Activated T-helper 1 cell treated with anti-CD3 and anti-CD28 coated beads, Interleukin-12 subunit alpha, Interleukin-12 subunit beta, Interleukin-2, Interleukin-4 antibody, amounts not matched to agents 30 ng/mL and 10 ng/mL and 1 ng/mL, durations not matched to agents 14 hours and 24 hours and 36 hours (primary cell): Measurements from ENCODE around the gene LGI2. TPM values are rescaled to one million over a fixed set of nuclear protein-coding genes. Genes with fewer than 3 reads are reported as not detected.
"Not testable (repeated sequence)": the region's sequence is repeated elsewhere in the genome, so short reads cannot be mapped to it uniquely, and the experiment has no call there.

Experiments used
- DNase-seq: peaks from one replicate; pipeline ENCODE4 v3.0.0; 2021; ENCODE audit warnings: low spot score
- H3K27ac Mint-ChIP-seq: one replicate; pipeline ENCODE4 v1.8.0; 2021; ENCODE audit warnings: mild to moderate bottlenecking, mixed read lengths
- H3K27me3 Mint-ChIP-seq: one replicate; pipeline ENCODE4 v1.8.0; 2022; ENCODE audit warnings: mild to moderate bottlenecking, moderate library complexity, mixed read lengths; ENCODE audit not compliant: insufficient read depth
- H3K36me3 Mint-ChIP-seq: one replicate; pipeline ENCODE4 v1.8.0; 2021; ENCODE audit warnings: low read depth, mixed read lengths
- H3K4me1 Mint-ChIP-seq: one replicate; pipeline ENCODE4 v1.8.0; 2021; ENCODE audit warnings: low read depth, mixed read lengths
- H3K4me3 Mint-ChIP-seq: one replicate; pipeline ENCODE4 v1.8.0; 2021; ENCODE audit warnings: mild to moderate bottlenecking, moderate library complexity, mixed read lengths
- H3K9me3 Mint-ChIP-seq: one replicate; pipeline ENCODE4 v1.8.0; 2021; ENCODE audit warnings: mixed read lengths
- intact Hi-C: fragments of 100-400 bp; cut with micrococcal nuclease; formaldehyde crosslinking; loops from one replicate; pipeline ENCODE4 v1.15.1; 2024
- total RNA-seq: library from RNA; stranded (reverse); gene quantifications from 2 replicates; pipeline ENCODE4 v1.2.3, GENCODE V29; 2022

The LGI2 gene
- not detected in 2 replicates for total RNA-seq

GRCh38 chr4:25030277-25031076 lies at the start of gene LGI2:
Gene LGI2 (minus strand): TSS chr4:25030946. CDS start chr4:25030693, 253 bp downstream.
- H3K4me3 Mint-ChIP-seq, result no peak within 1 kb of the TSS
- peaks cover 64% of the 10 kb centered on the region for H3K27me3 Mint-ChIP-seq
- H3K36me3 Mint-ChIP-seq, result no peaks in the 10 kb centered on the region
- intact Hi-C loops, result no loop called here
- H3K9me3 Mint-ChIP-seq, result no peaks in the 10 kb centered on the region
- DNase-seq, result no peak
- H3K27ac Mint-ChIP-seq, result no peak within 1 kb of the TSS
- H3K4me1 Mint-ChIP-seq, result no peaks in the 10 kb centered on the region

- Mint-ChIP-seq H3K36me3 (no peaks in the 10 kb centered on the region), H3K27me3 (peaks cover 5% of the 10 kb centered on the region), H3K4me3 (no peak overlapping the region), H3K27ac (no peak overlapping the region), H3K4me1 (no peaks in the 10 kb centered on the region), H3K9me3 (no peaks in the 10 kb centered on the region)
- intact Hi-C loops, result no loop called here
- DNase-seq, result no peak
These were observed 47.8 kb upstream of the LGI2 start for GRCh38 chr4:25078523-25078922.

- H3K27ac Mint-ChIP-seq, result no peak overlapping the region
- intact Hi-C loops, result no loop called here
- no peaks in the 10 kb centered on the region for H3K36me3 Mint-ChIP-seq
- H3K4me1 Mint-ChIP-seq, result no peaks in the 10 kb centered on the region
- peaks cover 5% of the 10 kb centered on the region for H3K27me3 Mint-ChIP-seq
- H3K4me3 Mint-ChIP-seq, result no peak overlapping the region
- no peaks in the 10 kb centered on the region for H3K9me3 Mint-ChIP-seq
- no peak for DNase-seq
These were observed 46.1 kb upstream of the LGI2 start for GRCh38 chr4:25076625-25077398.

GRCh38 chr4:25075851-25076250 lies 45.1 kb upstream of the LGI2 start:
- Mint-ChIP-seq H3K27me3 (peaks cover 2% of the 10 kb centered on the region), H3K4me1 (no peaks in the 10 kb centered on the region), H3K36me3 (no peaks in the 10 kb centered on the region), H3K9me3 (no peaks in the 10 kb centered on the region), H3K27ac (no peak overlapping the region), H3K4me3 (no peak overlapping the region)
- DNase-seq, result no peak
- intact Hi-C loops, result no loop called here

- no peak for DNase-seq
- H3K9me3 Mint-ChIP-seq, result no peaks in the 10 kb centered on the region
These were observed 44.4 kb upstream of the LGI2 start for GRCh38 chr4:25075129-25075528.

GRCh38 chr4:25070545-25070944 lies 39.8 kb upstream of the LGI2 start:
- intact Hi-C loops, result no loop called here
- Mint-ChIP-seq H3K27me3 (no peaks in the 10 kb centered on the region), H3K4me3 (no peak overlapping the region), H3K27ac (no peak overlapping the region), H3K9me3 (no peaks in the 10 kb centered on the region), H3K36me3 (no peaks in the 10 kb centered on the region), H3K4me1 (no peaks in the 10 kb centered on the region)
- DNase-seq, result no peak

More at GRCh38 chr4:25075129-25075528, 44.4 kb upstream of the LGI2 start:
- H3K36me3 Mint-ChIP-seq, result no peaks in the 10 kb centered on the region
- H3K4me3 Mint-ChIP-seq, result no peak overlapping the region
- H3K27ac Mint-ChIP-seq, result no peak overlapping the region
- no peaks in the 10 kb centered on the region for H3K4me1 Mint-ChIP-seq
- H3K27me3 Mint-ChIP-seq, result peaks cover 2% of the 10 kb centered on the region
- intact Hi-C loops, result no loop called here

GRCh38 chr4:25069014-25069413 lies 38.3 kb upstream of the LGI2 start:
- intact Hi-C loops, result no loop called here
- DNase-seq, result no peak
- Mint-ChIP-seq H3K4me1 (no peaks in the 10 kb centered on the region), H3K36me3 (no peaks in the 10 kb centered on the region), H3K27me3 (no peaks in the 10 kb centered on the region), H3K4me3 (no peak overlapping the region), H3K27ac (no peak overlapping the region), H3K9me3 (no peaks in the 10 kb centered on the region)

GRCh38 chr4:25068386-25068785 lies 37.6 kb upstream of the LGI2 start:
- H3K27ac Mint-ChIP-seq, result no peak overlapping the region
- H3K27me3 Mint-ChIP-seq, result no peaks in the 10 kb centered on the region
- no peaks in the 10 kb centered on the region for H3K36me3 Mint-ChIP-seq
- DNase-seq, result no peak
- H3K4me3 Mint-ChIP-seq, result no peak overlapping the region
- intact Hi-C loops, result no loop called here
- no peaks in the 10 kb centered on the region for H3K9me3 Mint-ChIP-seq
- H3K4me1 Mint-ChIP-seq, result no peaks in the 10 kb centered on the region

GRCh38 chr4:25065932-25066590 lies 35.3 kb upstream of the LGI2 start:
- Mint-ChIP-seq H3K36me3 (no peaks in the 10 kb centered on the region), H3K27ac (no peak overlapping the region), H3K4me1 (no peaks in the 10 kb centered on the region), H3K9me3 (no peaks in the 10 kb centered on the region), H3K4me3 (no peak overlapping the region), H3K27me3 (no peaks in the 10 kb centered on the region)
- DNase-seq, result no peak
- intact Hi-C loops, result no loop called here

GRCh38 chr4:25065431-25065858 lies 34.7 kb upstream of the LGI2 start:
- no peak for DNase-seq
- no peaks in the 10 kb centered on the region for H3K36me3 Mint-ChIP-seq
- intact Hi-C loops, result no loop called here
- no peaks in the 10 kb centered on the region for H3K4me1 Mint-ChIP-seq
- no peak overlapping the region for H3K4me3 Mint-ChIP-seq
- H3K27me3 Mint-ChIP-seq, result no peaks in the 10 kb centered on the region
- H3K27ac Mint-ChIP-seq, result no peak overlapping the region
- no peaks in the 10 kb centered on the region for H3K9me3 Mint-ChIP-seq

- H3K27ac Mint-ChIP-seq, H3K4me1 Mint-ChIP-seq, H3K4me3 Mint-ChIP-seq, intact Hi-C loops, H3K27me3 Mint-ChIP-seq, DNase-seq, H3K9me3 Mint-ChIP-seq, H3K36me3 Mint-ChIP-seq: not testable (repeated sequence)
These were observed 33.7 kb upstream of the LGI2 start for GRCh38 chr4:25064447-25064846.

GRCh38 chr4:25063116-25063515 lies 32.4 kb upstream of the LGI2 start:
- Mint-ChIP-seq H3K27me3 (no peaks in the 10 kb centered on the region), H3K4me3 (no peak overlapping the region), H3K27ac (no peak overlapping the region), H3K4me1 (no peaks in the 10 kb centered on the region), H3K9me3 (no peaks in the 10 kb centered on the region), H3K36me3 (no peaks in the 10 kb centered on the region)
- no peak for DNase-seq
- intact Hi-C loops, result no loop called here

GRCh38 chr4:25062098-25062497 lies 31.4 kb upstream of the LGI2 start:
- no peak overlapping the region for H3K27ac Mint-ChIP-seq
- no peaks in the 10 kb centered on the region for H3K27me3 Mint-ChIP-seq
- no peaks in the 10 kb centered on the region for H3K9me3 Mint-ChIP-seq
- intact Hi-C loops, result no loop called here
- H3K4me1 Mint-ChIP-seq, result no peaks in the 10 kb centered on the region
- no peak overlapping the region for H3K4me3 Mint-ChIP-seq
- DNase-seq, result no peak
- no peaks in the 10 kb centered on the region for H3K36me3 Mint-ChIP-seq
